ENCODE data around the gene UBE2L3.

Gene UBE2L3

DNA sequence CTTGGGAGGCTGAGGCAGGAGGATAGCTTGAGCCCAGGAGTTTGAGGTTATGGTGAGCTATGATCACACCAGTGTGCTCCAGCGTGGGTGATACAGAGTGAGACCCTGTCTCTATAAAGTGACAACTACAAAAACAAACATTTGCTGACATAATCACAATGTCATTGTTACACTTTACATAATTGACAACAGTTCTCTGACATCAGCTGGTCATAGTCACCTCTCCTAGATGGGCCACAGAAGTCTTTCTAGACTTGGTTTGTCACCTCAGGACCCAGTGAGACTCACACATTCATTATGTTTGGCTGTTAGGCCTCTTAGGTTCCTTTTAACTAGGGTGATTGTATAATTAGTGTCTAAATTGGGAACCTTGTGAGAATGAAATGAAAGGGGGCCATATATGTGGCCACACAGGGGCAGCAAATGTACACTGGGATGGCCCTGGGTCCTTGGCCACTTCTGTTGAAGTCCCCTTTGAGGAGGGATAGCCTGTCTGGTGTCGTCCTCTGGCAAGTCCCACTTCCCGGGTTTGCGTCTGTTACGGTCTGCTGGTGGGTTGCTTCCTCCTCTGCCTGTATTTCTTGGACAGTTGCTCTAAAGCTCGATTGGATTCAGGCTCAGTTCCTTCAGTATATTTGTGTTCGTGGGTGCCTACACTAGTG is 92.5 kb downstream of the UBE2L3 start:
- no peak for DNase-seq (ENCODE audit: low read depth)
- TF ChIP-seq CTCF (IDR thresholded peaks at IDR 0.05; ENCODE audit: control insufficient read depth, insufficient read depth, low read depth, low read length, missing control alignments) = no peak
- H3K4me3 ChIP-seq (ENCODE audit: control insufficient read depth, low read depth, low read length) = no peak overlapping the region

- no peak for DNase-seq (ENCODE audit: low read depth)
- no peak for TF ChIP-seq CTCF (IDR thresholded peaks at IDR 0.05; ENCODE audit: control insufficient read depth, insufficient read depth, low read depth, low read length, missing control alignments)
- H3K4me3 ChIP-seq (ENCODE audit: control insufficient read depth, low read depth, low read length) = no peak overlapping the region
Measured at GRCh38 chr22:21660904-21661303, 93.4 kb downstream of the UBE2L3 start.

- no peak for DNase-seq (ENCODE audit: low read depth)
- no peak overlapping the region for H3K4me3 ChIP-seq (ENCODE audit: control insufficient read depth, low read depth, low read length)
- TF ChIP-seq CTCF (IDR thresholded peaks at IDR 0.05; ENCODE audit: control insufficient read depth, insufficient read depth, low read depth, low read length, missing control alignments) = no peak
Measured at GRCh38 chr22:21661991-21662390, 94.5 kb downstream of the UBE2L3 start.

GRCh38 chr22:21663738-21664137 is 96.2 kb downstream of the UBE2L3 start:
- DNase-seq (ENCODE audit: low read depth) = no peak
- no peak for TF ChIP-seq CTCF (IDR thresholded peaks at IDR 0.05; ENCODE audit: control insufficient read depth, insufficient read depth, low read depth, low read length, missing control alignments)

DNA sequence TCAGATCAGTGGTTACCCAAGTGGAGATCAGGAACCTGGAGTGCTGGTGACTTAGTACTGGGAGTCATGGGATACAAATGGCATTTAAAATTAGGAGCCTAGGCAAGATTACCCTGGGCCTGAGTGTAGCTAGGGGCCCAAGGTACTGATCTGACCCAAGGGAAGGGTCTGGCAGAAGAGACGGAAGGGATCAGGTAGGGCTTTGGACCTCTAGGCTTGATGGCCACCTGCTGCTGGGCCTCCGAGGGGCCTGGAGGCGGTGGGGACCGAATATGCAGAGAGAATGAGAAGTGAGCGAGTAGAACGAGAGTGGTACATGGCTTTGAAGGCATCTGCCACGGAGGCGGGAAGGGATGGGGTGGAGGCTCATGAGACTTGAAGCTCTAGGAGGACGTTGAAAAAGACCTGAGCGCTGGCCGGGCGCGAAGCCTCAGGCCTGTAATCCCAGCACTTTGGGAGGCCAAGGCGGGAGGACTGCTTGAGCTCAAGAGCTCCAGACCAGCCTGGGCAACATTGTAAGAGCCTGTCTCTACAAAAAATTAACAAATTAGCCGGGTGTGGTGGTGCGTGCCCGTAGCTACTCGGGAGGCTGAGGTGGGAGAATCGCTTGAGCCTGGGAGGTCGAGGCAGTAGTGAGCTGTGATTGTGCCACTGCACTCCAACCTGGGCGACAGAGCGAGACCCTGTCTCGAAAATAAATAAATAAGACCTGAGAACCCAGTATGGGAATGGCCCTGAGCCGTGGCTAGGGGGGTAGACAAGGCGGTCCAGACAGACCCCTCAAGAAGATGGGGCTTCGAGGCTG is 97.7 kb downstream of the UBE2L3 start:
- no peak for TF ChIP-seq CTCF (IDR thresholded peaks at IDR 0.05; ENCODE audit: control insufficient read depth, insufficient read depth, low read depth, low read length, missing control alignments)

More at GRCh38 chr22:21663738-21664137, 96.2 kb downstream of the UBE2L3 start:
- H3K4me3 ChIP-seq (ENCODE audit: control insufficient read depth, low read depth, low read length) = no peak overlapping the region

DNA sequence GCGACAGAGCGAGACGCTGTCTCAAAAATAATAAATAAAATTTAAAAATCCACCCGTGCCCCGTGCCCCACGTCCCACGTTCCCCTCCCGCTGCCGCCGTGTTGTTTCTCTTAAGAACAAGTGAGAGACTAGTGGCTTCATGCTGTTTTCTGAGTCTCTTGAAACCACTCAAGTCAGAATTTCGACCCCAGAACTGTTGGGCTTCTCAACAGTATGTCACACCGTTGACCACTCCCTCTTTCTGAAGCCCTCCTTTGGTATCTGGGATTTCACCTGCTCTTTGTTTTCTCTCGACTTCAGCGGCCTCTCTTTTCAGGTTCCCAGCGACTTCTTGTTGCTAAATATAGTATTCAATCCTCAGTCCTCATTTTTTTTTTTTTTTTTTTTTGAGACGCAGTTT is 99.3 kb downstream of the UBE2L3 start:
- DNase-seq (ENCODE audit: low read depth) = no peak
- no peak for TF ChIP-seq CTCF (IDR thresholded peaks at IDR 0.05; ENCODE audit: control insufficient read depth, insufficient read depth, low read depth, low read length, missing control alignments)
- H3K4me3 ChIP-seq (ENCODE audit: control insufficient read depth, low read depth, low read length) = peak overlapping the region; percentile 97

More for the DNA sequence above, 97.7 kb downstream of the UBE2L3 start:
- DNase-seq (ENCODE audit: low read depth) = no peak
- peak overlapping the region; percentile 97 for H3K4me3 ChIP-seq (ENCODE audit: control insufficient read depth, low read depth, low read length)

All from AG09309 (cell line).